HG03175 (cell line): Measurements from ENCODE around the gene CATSPERD.
A peak's percentile ranks its signal among the peaks of the same experiment; 100 is the strongest.

Source experiments
- ATAC-seq: cut with Tn5 transposase; IDR thresholded peaks from one replicate; pipeline ENCODE4 v1.9.1; 2021; ENCODE audit warnings: mild to moderate bottlenecking, moderate library complexity; ENCODE audit not compliant: unreplicated experiment

CATSPERD gene, protein sequence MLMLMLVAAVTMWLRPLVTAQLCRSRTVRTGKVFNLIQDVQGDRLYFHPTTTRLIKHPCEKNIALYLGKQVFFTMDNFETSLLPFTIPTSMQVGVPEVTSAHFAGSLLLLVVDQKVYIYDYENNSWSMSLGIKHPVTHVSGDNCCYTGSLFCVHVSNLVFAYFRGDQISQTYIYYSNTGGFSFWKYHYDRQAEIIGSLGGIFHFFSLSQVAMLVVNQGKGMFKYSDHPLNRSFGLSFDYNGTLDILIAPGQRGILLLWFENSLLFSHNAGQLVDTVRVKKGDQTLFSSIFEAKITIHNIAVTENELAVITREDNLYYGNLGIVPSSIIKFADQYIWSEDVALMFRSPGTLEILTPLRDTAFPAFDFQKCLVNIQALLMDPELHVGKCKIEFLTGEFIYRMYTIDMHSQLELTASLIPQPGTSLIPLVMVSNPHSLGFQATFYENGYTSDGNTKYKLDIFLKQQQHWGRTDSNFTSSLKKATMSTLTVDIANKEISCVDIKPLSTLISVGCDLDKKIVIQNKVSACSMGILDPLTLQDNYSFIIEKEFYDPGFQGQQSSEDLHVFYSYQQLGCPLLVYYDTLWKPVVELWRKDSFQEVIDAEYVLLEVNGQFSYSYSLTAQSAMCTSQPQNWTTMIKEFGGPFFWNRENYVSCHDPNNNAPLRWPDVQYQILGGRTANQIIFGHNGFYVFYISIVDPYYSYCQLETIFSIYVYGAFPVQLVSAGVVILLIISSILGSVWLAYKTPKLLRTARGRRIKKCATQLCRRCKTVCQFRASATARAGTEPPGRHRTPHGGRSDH

GRCh38 chr19:5719961-5720790, at the start of gene CATSPERD, which contains the start of gene LONP1:
CATSPERD (plus strand) TSS chr19:5720637; CDS start chr19:5720738, 101 bp downstream.
LONP1 (minus strand) TSS chr19:5720146; CDS start chr19:5720132, 14 bp downstream.
- peak; percentile 85 for ATAC-seq

DNA sequence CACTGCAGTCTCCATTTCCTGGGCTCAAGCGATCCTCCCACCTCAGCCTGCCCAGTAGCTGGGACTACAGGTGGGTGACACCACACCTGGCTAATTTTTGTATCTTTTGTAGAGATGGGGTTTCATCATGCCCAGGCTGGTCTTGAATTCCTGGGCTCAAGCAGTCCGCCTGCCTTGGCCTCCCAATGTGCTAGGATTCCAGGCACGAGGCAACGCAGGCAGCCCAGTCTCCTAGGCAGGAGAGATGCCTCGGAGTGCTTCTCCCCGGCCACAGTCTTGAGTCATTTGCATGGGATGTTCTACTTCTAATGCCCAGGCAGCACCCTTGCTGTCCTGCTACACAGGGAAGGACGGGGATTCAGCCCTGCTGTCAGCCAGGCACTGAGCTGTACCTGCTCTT, 48.8 kb upstream of the CATSPERD start:
- ATAC-seq, result no peak

GRCh38 chr19:5672708-5673459, 47.6 kb upstream of the CATSPERD start:
- ATAC-seq, result no peak

GRCh38 chr19:5673752-5674151, 46.7 kb upstream of the CATSPERD start:
- ATAC-seq, result no peak

DNA sequence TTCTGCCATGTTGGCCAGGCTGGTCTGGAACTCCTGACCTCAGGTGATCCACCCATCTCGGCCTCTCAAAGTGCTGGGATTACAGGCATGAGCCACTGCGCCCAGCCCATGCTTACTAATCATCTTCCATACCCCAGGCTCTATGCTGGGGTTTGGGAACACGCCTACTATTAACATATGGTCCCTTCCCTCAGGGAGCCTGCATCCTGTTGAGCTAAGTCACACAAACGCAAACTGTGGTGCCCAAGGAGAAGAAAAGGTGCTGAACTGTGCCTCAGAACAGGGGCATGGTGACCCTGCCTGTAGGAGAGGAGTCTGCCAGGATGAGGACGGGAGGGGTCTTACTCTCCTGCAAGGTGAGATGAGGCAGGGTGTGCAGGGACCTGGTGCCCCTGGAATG, 45.7 kb upstream of the CATSPERD start:
- no peak for ATAC-seq

DNA sequence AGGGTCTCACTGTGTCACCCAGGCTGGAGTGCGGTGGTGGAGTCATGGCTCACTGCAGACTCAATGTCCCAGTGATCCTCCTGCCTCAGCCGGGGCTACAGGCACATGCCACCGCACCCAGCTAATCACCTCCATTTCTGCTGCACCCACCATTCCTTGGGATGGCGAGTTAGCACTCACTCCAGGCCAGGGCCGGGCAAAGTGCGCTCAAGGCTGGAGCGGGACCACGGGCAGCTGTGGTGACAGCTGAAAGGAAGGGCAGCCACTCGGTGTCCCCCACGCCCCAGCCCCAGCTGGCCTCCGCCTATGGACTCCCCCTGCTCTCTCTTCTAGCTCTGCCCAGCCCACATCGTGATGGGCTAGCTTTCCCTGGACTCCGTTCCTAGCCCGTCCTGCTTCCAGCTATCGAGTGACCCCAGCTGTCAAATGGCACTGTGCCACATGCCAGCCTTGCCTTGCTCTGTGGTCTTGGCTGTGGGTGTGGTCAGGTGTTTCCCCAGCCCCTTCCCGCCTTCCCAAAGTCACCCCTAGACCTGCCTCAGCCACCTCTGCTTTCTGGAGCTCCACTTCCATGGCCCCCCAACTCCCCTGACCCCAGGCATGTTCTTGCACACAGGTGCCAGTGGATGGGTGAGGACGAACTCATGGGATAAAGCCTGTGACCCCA, 44.2 kb upstream of the CATSPERD start:
- ATAC-seq, result no peak

GRCh38 chr19:5676772-5677105, 43.7 kb upstream of the CATSPERD start:
- ATAC-seq, result no peak

DNA sequence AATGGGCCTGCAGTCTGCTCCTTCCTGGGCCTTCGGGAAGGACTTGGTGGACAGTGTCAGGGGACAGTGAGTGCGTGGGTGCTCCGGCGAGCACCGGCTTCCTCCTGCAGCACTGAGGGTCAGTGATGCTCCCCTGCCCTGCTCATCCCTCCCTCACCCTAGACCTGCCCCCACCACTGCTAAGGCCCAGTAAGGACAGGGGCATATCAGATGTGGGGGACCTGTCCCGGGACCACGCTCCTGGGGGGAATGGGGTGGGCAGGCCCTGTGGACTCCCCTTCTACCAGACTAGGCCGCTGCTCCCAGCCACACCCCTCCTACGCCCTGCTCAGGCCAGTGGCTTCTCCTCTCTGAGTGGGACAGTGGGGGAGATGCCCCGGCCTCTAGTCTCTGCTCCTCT, 43.3 kb upstream of the CATSPERD start:
- ATAC-seq, result no peak

DNA sequence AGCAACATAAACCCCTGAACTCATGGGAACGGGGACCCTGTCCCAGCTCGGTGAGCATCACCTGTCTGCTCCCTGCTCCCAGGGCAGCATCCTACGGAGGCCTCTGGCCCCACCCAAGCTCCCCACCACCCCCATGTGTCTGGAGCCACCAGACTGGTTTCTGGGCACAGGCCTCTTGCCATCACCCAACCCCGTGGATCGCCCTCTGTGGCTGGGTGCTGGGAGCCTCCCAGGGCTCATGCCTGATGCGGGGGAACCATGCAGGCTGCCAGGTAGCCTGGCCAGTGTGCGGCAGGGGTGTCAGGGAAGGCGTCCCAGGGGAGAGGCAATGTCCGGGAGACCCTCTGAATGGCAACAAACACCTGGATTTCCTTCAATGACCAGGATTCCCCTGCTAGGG, 42.9 kb upstream of the CATSPERD start:
- no peak for ATAC-seq

DNA sequence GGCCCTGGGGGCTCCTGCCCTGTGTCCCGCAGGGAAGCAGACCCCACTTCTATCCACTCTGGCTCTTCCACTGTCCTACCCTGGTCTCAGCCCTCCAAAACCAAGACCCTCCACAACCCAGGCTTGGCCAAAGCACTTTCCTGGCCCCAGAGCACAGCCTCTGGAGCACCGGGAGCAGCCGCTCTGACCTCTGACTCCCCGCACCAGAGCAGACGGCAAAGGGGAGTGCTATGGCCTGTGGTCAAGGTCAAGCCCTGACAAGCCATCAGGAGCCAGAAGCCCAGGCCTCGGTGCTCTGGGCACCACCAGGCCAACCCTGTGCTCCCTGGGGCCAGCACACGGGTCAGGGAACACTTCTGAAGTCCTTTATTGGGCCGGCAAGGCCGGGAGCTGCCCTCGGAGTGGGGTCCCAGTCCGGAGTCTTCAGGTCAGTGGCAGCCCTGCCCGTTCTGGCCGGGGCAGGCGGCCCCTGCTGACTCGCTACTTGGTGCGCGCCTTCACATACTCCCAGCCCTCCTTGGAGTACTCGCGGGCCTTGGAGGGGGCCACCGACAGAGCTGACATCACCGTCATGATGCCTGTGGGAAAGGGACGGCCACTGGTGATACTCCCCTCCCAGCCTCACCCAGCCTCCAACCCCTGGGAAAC, 42.2 kb upstream of the CATSPERD start:
- no peak for ATAC-seq

DNA sequence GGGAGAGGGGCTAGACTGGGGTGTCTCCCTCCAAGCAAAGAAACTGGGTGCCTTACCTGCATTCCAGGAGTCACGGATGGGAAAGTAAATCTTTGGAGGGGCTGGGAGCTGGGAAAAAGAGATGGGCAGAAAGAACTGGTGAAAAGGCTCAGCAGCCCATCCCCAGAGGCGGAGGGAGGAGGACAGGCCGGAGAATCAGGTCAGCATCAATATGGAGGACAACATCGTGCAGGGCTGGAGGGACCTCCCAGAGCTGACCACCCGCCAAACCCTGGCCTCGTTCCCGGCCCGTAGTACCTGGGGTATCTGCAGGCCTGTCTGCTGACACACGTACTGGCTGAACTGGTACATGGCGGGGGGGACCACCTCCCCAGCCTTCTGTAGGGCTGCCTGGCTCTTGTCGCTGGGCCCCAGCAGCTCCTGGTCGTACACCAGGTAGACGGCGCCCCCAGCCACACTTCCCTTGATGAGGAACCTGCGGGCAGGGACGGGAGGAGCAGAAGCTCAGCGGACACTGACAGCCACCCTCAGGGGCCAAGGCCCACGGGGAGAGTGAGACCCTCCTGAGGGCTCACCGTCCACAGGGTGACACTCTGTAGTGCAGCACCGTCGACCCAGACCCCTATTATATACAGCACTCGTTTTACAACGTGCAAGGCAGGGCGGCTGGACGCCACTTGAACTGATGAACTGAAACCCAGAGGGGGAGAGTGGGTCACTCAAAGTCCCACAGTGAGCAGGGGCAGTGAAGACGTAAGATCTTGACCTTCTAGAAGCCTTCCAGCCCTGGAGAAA, 41.0 kb upstream of the CATSPERD start:
- no peak for ATAC-seq

DNA sequence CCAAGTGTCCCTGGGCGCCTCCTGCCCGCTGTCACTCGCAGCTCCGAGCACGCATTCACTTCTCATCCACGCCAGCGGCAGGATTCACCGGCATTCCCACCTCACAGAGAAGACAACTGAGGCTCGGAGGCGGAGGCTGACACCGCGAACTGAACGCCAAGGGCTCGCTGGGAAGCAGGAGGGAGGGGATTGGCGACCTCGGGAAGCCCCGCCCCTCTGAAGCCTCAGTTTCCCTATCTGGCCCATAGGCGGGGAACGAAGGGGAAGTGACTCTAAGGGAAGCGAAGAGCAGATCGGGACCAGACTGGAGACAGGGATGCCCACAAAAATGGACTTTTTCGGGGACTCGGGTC, 40.4 kb upstream of the CATSPERD start:
- no peak for ATAC-seq

DNA sequence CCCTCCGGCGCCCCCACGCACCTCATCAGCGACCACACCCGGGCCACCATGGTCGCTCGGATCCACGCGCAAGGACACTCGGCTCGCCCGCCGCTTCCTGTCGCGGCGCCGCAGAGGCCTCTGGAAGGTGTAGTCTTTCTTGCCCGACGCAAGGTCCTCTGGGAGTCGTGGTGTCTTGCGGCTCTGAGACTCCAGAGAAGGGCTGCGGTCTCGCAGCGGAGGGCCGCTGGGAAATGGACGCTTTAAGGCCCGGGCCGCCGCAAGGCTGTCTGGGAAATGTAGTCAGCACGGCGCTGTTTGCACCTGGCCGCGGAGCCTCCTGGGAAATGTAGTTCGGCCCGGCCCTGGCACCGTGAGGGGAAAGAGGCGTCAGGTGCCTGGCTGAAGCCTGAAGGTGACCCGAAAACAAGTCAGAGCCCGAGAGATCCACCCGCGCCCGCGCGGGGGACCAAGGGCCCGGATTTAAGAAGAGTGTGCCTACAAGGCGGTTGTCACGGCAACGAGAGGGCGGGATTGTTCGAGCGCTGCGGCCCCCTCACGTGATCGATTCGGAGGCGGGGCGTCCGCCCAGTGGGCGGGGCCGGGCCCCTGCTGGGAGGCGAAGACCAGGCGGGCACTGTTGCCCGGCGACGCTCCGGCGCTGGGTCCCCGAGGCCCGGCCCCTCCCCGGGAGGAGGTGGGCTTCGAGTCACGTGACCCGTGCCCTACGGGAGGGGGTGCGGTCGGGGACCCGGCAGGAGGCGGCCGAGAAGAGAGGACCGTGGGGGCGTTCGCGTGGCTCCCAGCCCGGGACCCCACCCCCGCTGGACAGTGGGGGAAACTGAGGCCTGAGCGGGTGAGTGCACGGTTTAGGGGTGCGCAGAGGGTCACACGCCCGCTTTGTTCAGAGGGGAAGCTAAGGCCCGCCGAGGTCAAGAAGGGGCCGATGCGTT, 39.7 kb upstream of the CATSPERD start, which contains the start of the genes HSD11B1L and MICOS13:
HSD11B1L (plus strand) TSS at position 591 of the 932 bp plus-strand sequence. CDS start 3,806 bp downstream, outside the sequence.
MICOS13 (minus strand) TSS at position 80 of the 932 bp plus-strand sequence; CDS start at position 50, 30 bp downstream.
- peak; percentile 93 for ATAC-seq

GRCh38 chr19:5681391-5682106, 38.9 kb upstream of the CATSPERD start:
- no peak for ATAC-seq

DNA sequence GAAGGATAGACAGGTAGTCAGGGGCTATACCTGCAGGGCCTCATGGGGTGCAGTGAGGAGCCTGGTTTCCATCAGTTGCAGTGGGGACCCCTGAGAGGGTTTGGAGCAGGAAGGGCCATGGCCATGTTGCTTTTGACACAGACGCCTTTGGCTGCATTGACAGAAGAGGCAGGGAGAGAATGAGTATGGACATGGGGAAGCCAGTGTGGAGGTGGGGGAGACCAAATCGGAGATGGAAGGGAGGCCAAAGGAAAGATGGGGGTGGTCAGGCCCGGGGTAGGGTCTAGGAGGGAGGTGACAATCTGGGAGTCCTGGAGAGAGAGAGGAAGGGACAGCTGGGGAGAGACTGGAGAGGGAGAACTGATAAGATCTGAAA, 38.3 kb upstream of the CATSPERD start:
- ATAC-seq, result no peak

DNA sequence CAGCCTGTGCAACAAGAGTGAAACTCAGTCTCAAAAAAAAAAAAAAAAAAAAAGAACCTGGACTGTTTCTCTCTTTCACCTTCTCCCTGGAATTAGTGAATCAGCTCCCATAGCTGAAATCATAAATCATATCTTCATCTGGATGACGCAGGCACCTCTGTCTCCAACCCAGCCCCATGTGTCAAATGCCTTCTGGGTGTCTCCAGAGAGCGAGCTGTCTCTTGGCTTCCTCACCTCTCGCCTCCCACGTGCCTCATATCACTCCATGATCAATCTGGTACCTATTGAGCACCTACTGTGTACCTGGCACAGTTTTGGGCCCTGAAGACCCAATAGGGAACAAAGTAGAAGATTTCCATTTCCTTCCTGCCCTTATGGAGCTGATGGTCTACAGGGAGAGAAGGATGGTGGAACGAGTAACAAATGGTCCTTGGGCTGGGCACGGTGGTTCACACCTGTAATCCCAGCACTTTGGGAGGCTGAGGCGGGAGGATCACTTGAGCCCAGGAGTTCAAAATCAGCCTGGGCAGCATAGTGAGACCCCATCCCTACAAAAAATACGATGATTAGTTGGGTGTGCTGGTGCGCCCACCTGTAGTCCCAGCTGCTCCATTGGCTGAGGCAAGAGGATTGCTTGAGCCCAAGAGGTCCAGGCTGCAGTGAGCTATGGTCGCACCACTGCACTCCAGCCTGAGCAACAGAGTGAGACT, 37.1 kb upstream of the CATSPERD start:
- no peak for ATAC-seq
